Osteoblast (primary cell): ENCODE results near the gene MLANA. TPM values are rescaled to one million over a fixed set of nuclear protein-coding genes. Genes with fewer than 3 reads are reported as not detected.

Source experiments
- DNase-seq: peaks from one replicate; pipeline ENCODE4 v3.0.0; 2011; ENCODE audit warnings: low spot score, mixed read lengths; ENCODE audit not compliant: insufficient read length; ENCODE audit errors: missing footprints
- H2AFZ ChIP-seq: 2 replicates; pipeline ENCODE4 v1.6.0; 2011; ENCODE audit warnings: mild to moderate bottlenecking, low read length
- H3K27ac ChIP-seq: 2 replicates; pipeline ENCODE4 v1.5.1; 2011; ENCODE audit warnings: mild to moderate bottlenecking, low read depth, low read length, moderate library complexity
- H3K27me3 ChIP-seq: 2 replicates; pipeline ENCODE4 v1.6.0; 2012; ENCODE audit warnings: mild to moderate bottlenecking, control low read depth, inconsistent platforms, low read length, moderate library complexity; ENCODE audit not compliant: insufficient read depth
- H3K36me3 ChIP-seq: 2 replicates; pipeline ENCODE4 v1.5.1; 2011; ENCODE audit warnings: mild to moderate bottlenecking, low read length, control low read depth, moderate library complexity; ENCODE audit not compliant: insufficient read depth
- H3K4me1 ChIP-seq: 2 replicates; pipeline ENCODE4 v1.5.1; 2011; ENCODE audit warnings: mild to moderate bottlenecking, low read length, control low read depth, moderate library complexity; ENCODE audit not compliant: insufficient read depth
- H3K4me2 ChIP-seq: 2 replicates; pipeline ENCODE4 v1.6.0; 2011; ENCODE audit warnings: mild to moderate bottlenecking, low read length; ENCODE audit not compliant: insufficient read depth
- H3K4me3 ChIP-seq: fragments of 200-600 bp; sonication (generic); 3 replicates; pipeline ENCODE4 v1.5.1; 2012; ENCODE audit warnings: mild to moderate bottlenecking, low read length, inconsistent platforms; ENCODE audit not compliant: insufficient read depth
- H3K79me2 ChIP-seq: 2 replicates; pipeline ENCODE4 v1.6.0; 2012; ENCODE audit warnings: mild to moderate bottlenecking, low read length, control low read depth, inconsistent platforms; ENCODE audit not compliant: insufficient read depth
- H3K9me3 ChIP-seq: 2 replicates; pipeline ENCODE4 v1.5.1; 2011; ENCODE audit warnings: low read depth, low read length, control low read depth
- H4K20me1 ChIP-seq: 2 replicates; pipeline ENCODE4 v1.6.0; 2012; ENCODE audit warnings: mild to moderate bottlenecking, low read length, control low read depth; ENCODE audit not compliant: insufficient read depth
- total RNA-seq: library from RNA; depleted of rRNA; stranded (reverse); fragments of >200 nt; gene quantifications from 2 replicates; pipeline ENCODE4 v1.2.3, GENCODE V29; 2012
- TF ChIP-seq, protein P1 (sequence below): IDR thresholded peaks from 2 replicates; pipeline ENCODE4 v1.5.1; 2011; ENCODE audit warnings: mild to moderate bottlenecking, low read depth, low read length, moderate library complexity; ENCODE audit errors: extremely low read depth

MLANA gene
- total RNA-seq, 1 donor = not detected

DNA sequence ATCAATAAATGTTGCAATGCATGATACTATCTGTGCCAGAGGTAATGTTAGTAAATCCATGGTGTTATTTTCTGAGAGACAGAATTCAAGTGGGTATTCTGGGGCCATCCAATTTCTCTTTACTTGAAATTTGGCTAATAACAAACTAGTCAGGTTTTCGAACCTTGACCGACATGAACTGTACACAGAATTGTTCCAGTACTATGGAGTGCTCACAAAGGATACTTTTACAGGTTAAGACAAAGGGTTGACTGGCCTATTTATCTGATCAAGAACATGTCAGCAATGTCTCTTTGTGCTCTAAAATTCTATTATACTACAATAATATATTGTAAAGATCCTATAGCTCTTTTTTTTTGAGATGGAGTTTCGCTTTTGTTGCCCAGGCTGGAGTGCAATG, 18.2 kb downstream of the MLANA start:
- no peak overlapping the region for H3K4me3 ChIP-seq
- peaks cover 9% of the 10 kb centered on the region for H3K4me1 ChIP-seq
- H3K9me3 ChIP-seq = no peaks in the 10 kb centered on the region
- no peak overlapping the region for H3K4me2 ChIP-seq
- no peaks in the 10 kb centered on the region for H4K20me1 ChIP-seq
- H3K27ac ChIP-seq = no peak overlapping the region
- no peaks in the 10 kb centered on the region for H3K36me3 ChIP-seq
- H3K79me2 ChIP-seq = no peaks in the 10 kb centered on the region
- no peak for DNase-seq
- TF ChIP-seq, protein P1, sequence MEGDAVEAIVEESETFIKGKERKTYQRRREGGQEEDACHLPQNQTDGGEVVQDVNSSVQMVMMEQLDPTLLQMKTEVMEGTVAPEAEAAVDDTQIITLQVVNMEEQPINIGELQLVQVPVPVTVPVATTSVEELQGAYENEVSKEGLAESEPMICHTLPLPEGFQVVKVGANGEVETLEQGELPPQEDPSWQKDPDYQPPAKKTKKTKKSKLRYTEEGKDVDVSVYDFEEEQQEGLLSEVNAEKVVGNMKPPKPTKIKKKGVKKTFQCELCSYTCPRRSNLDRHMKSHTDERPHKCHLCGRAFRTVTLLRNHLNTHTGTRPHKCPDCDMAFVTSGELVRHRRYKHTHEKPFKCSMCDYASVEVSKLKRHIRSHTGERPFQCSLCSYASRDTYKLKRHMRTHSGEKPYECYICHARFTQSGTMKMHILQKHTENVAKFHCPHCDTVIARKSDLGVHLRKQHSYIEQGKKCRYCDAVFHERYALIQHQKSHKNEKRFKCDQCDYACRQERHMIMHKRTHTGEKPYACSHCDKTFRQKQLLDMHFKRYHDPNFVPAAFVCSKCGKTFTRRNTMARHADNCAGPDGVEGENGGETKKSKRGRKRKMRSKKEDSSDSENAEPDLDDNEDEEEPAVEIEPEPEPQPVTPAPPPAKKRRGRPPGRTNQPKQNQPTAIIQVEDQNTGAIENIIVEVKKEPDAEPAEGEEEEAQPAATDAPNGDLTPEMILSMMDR = no peak
- H3K27me3 ChIP-seq = no peaks in the 10 kb centered on the region
- H2AFZ ChIP-seq = no peak overlapping the region

DNA sequence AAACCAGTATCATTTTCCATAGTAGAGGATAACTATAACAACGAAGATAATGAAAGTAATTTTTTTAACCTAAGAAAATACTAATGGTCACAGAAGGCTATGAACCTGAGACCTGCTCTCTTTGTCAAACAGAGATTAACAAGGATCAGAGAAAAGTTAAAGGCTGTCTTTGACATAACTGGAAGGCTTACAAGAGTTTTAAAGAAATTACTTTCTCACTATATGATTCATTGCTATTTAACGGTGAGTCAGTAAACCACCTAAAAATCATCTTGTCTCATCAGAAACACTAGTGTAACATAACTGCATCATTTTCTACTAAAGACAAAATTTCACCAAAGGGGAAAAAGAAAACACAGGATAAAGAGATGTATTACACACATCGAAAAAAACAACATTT, 19.3 kb downstream of the MLANA start:
- no peaks in the 10 kb centered on the region for H3K36me3 ChIP-seq
- H2AFZ ChIP-seq = no peak overlapping the region
- no peak overlapping the region for H3K4me2 ChIP-seq
- H4K20me1 ChIP-seq = no peaks in the 10 kb centered on the region
- H3K4me1 ChIP-seq = peaks cover 9% of the 10 kb centered on the region
- no peaks in the 10 kb centered on the region for H3K9me3 ChIP-seq
- H3K27me3 ChIP-seq = no peaks in the 10 kb centered on the region
- no peaks in the 10 kb centered on the region for H3K79me2 ChIP-seq
- no peak overlapping the region for H3K27ac ChIP-seq
- H3K4me3 ChIP-seq = no peak overlapping the region
- peak; percentile 14 for DNase-seq
- TF ChIP-seq, protein P1 = no peak

DNA sequence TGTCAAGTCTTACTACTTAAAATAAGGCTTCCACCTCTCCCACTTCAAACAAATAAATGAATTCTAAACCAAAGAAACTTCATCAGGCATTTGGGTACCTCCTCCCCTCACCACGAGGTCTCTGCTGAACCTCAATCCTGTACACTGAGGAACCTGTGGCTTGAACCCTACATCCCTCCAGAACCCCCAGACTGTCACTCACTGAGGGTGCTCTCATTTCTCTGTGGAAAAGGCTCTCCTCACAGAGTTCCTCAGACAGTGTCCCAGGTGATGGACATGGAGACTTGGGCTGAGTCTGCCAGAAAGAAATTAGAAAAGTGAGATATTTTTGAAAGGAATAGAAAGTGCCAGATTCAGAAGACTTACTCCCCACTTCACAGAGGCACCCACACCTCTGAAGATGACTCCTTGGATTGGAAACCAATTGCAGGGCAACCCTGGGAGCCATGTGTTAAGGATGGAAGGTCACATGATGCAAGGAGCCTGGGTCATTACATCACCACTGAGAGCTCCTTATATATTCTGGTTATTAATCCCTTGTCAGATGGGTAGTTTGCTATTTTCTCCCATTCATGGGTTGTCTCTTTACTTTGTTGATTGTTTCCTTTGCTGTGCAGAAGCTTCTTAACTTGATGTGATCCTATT, 19.8 kb downstream of the MLANA start:
- no peaks in the 10 kb centered on the region for H3K79me2 ChIP-seq
- H3K27ac ChIP-seq = no peak overlapping the region
- H4K20me1 ChIP-seq = no peaks in the 10 kb centered on the region
- no peak for DNase-seq
- no peaks in the 10 kb centered on the region for H3K27me3 ChIP-seq
- TF ChIP-seq, protein P1 = no peak
- H3K4me2 ChIP-seq = no peak overlapping the region
- H3K4me1 ChIP-seq = peaks cover 9% of the 10 kb centered on the region
- no peaks in the 10 kb centered on the region for H3K9me3 ChIP-seq
- no peak overlapping the region for H3K4me3 ChIP-seq
- no peaks in the 10 kb centered on the region for H3K36me3 ChIP-seq
- H2AFZ ChIP-seq = no peak overlapping the region

DNA sequence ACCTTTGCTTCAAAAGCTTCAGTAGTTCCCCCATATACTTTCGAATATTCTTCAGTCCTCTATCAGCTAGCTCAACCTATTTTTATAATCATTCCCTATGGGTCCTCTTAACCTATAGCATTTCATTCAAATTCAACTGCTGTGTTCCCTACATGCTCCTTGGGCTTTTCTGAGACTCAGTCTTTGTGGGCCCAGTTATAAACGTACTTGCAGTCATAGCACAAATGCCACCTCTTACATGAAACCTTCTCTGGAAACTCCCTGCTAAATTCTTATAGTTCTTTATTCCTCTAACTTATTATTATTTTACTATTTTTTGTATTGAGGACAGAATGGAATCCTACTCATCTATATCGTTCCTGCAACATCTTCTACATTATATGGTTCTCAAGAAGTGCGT, 24.7 kb downstream of the MLANA start:
- H3K27ac ChIP-seq = no peak overlapping the region
- H4K20me1 ChIP-seq = no peaks in the 10 kb centered on the region
- H3K4me1 ChIP-seq = peaks cover 4% of the 10 kb centered on the region
- TF ChIP-seq, protein P1 = no peak
- H3K36me3 ChIP-seq = peaks cover 7% of the 10 kb centered on the region
- no peak overlapping the region for H2AFZ ChIP-seq
- H3K27me3 ChIP-seq = no peaks in the 10 kb centered on the region
- DNase-seq = no peak
- no peak overlapping the region for H3K4me3 ChIP-seq
- H3K9me3 ChIP-seq = no peaks in the 10 kb centered on the region
- H3K4me2 ChIP-seq = no peak overlapping the region
- no peaks in the 10 kb centered on the region for H3K79me2 ChIP-seq
